Measurements from ENCODE around the gene UBE2M. TPM values are rescaled to one million over a fixed set of nuclear protein-coding genes. Genes with fewer than 3 reads are reported as not detected.
A peak's percentile ranks its signal among the peaks of the same experiment; 100 is the strongest.

The UBE2M gene
- total RNA-seq, 1 donor from 2014 or later, result 118 TPM

- H3K4me3 Mint-ChIP-seq (ENCODE audit: unreplicated experiment), result peak overlapping the region; percentile 82
- H3K4me1 Mint-ChIP-seq (ENCODE audit: low read depth, unreplicated experiment), result peaks cover 16% of the 10 kb centered on the region
- H3K36me3 Mint-ChIP-seq (ENCODE audit: unreplicated experiment), result no peaks in the 10 kb centered on the region
- no peak for DNase-seq
- peak overlapping the region; percentile 91 for H3K27ac Mint-ChIP-seq (ENCODE audit: unreplicated experiment)
- peaks cover 29% of the 10 kb centered on the region for H3K27me3 Mint-ChIP-seq (ENCODE audit: unreplicated experiment)
- peaks cover 16% of the 10 kb centered on the region for H3K9me3 Mint-ChIP-seq (ENCODE audit: unreplicated experiment)
- TF ChIP-seq, protein P1, sequence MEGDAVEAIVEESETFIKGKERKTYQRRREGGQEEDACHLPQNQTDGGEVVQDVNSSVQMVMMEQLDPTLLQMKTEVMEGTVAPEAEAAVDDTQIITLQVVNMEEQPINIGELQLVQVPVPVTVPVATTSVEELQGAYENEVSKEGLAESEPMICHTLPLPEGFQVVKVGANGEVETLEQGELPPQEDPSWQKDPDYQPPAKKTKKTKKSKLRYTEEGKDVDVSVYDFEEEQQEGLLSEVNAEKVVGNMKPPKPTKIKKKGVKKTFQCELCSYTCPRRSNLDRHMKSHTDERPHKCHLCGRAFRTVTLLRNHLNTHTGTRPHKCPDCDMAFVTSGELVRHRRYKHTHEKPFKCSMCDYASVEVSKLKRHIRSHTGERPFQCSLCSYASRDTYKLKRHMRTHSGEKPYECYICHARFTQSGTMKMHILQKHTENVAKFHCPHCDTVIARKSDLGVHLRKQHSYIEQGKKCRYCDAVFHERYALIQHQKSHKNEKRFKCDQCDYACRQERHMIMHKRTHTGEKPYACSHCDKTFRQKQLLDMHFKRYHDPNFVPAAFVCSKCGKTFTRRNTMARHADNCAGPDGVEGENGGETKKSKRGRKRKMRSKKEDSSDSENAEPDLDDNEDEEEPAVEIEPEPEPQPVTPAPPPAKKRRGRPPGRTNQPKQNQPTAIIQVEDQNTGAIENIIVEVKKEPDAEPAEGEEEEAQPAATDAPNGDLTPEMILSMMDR (IDR thresholded peaks at IDR 0.05; ENCODE audit: partially characterized antibody, unreplicated experiment), result no peak
Measured at GRCh38 chr19:58515259-58515658, 43.2 kb downstream of the UBE2M start.

DNA sequence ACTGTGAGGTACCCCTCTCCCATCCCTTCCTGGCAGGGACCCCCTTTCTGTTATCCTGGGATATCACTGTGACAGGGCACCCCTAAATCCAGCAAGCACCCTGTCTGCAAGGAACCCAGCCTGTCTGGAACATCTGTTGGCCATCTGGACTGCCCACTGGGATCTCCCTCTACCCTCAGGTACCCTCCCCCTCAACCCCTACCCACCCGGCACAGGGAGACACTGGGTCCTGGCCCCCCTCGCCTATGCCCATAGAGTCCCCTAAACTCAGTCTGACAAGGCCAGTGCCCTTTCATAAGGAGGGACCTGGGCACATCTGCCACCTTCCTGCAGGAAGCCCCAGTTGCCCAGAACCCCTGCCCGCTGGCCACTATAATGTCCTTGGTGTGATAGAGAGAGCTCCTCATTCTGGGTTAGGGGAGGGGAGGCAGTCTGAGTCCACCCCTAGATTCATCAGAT, 43.8 kb downstream of the UBE2M start:
- DNase-seq, result no peak
- TF ChIP-seq, protein P1 (IDR thresholded peaks at IDR 0.05; ENCODE audit: partially characterized antibody, unreplicated experiment), result no peak
- H3K4me3 Mint-ChIP-seq (ENCODE audit: unreplicated experiment), result peak overlapping the region; percentile 81
- H3K27ac Mint-ChIP-seq (ENCODE audit: unreplicated experiment), result peak overlapping the region; percentile 92
- peaks cover 25% of the 10 kb centered on the region for H3K27me3 Mint-ChIP-seq (ENCODE audit: unreplicated experiment)
- H3K4me1 Mint-ChIP-seq (ENCODE audit: low read depth, unreplicated experiment), result peaks cover 14% of the 10 kb centered on the region
- H3K36me3 Mint-ChIP-seq (ENCODE audit: unreplicated experiment), result no peaks in the 10 kb centered on the region
- peaks cover 13% of the 10 kb centered on the region for H3K9me3 Mint-ChIP-seq (ENCODE audit: unreplicated experiment)

GRCh38 chr19:58513694-58514563, 44.5 kb downstream of the UBE2M start:
- peaks cover 14% of the 10 kb centered on the region for H3K4me1 Mint-ChIP-seq (ENCODE audit: low read depth, unreplicated experiment)
- no peaks in the 10 kb centered on the region for H3K36me3 Mint-ChIP-seq (ENCODE audit: unreplicated experiment)
- TF ChIP-seq, protein P1 (IDR thresholded peaks at IDR 0.05; ENCODE audit: partially characterized antibody, unreplicated experiment), result peak; percentile 97
- H3K9me3 Mint-ChIP-seq (ENCODE audit: unreplicated experiment), result peaks cover 9% of the 10 kb centered on the region
- peak overlapping the region; percentile 92 for H3K27ac Mint-ChIP-seq (ENCODE audit: unreplicated experiment)
- H3K27me3 Mint-ChIP-seq (ENCODE audit: unreplicated experiment), result peaks cover 21% of the 10 kb centered on the region
- DNase-seq, result peak; percentile 98
- peak overlapping the region; percentile 83 for H3K4me3 Mint-ChIP-seq (ENCODE audit: unreplicated experiment)

GRCh38 chr19:58513213-58513693, 45.2 kb downstream of the UBE2M start:
- Mint-ChIP-seq H3K36me3 (ENCODE audit: unreplicated experiment) (no peaks in the 10 kb centered on the region), H3K4me3 (ENCODE audit: unreplicated experiment) (no peak overlapping the region), H3K9me3 (ENCODE audit: unreplicated experiment) (peaks cover 8% of the 10 kb centered on the region), H3K27me3 (ENCODE audit: unreplicated experiment) (peaks cover 15% of the 10 kb centered on the region), H3K4me1 (ENCODE audit: low read depth, unreplicated experiment) (peaks cover 12% of the 10 kb centered on the region), H3K27ac (ENCODE audit: unreplicated experiment) (no peak overlapping the region)
- TF ChIP-seq, protein P1 (IDR thresholded peaks at IDR 0.05; ENCODE audit: partially characterized antibody, unreplicated experiment), result no peak
- no peak for DNase-seq

Measured in glutamatergic neuron (in vitro differentiated cells).